Endodermal cell (in vitro differentiated cells): Measurements from ENCODE around the gene RND3. TPM values are rescaled to one million over a fixed set of nuclear protein-coding genes. Genes with fewer than 3 reads are reported as not detected.

ENCODE experiments used
- DNase-seq: peaks from one replicate; pipeline ENCODE4 v3.0.0-alpha.2; 2017
- H3K27ac ChIP-seq: 2 replicates; pipeline ENCODE4 v1.5.1; 2013; ENCODE audit warnings: mild to moderate bottlenecking, low read depth, low read length, moderate library complexity
- H3K27me3 ChIP-seq: 2 replicates; pipeline ENCODE4 v1.6.1; 2013; ENCODE audit warnings: mild to moderate bottlenecking, low read length, moderate library complexity; ENCODE audit not compliant: insufficient read depth, control insufficient read depth, poor library complexity, severe bottlenecking
- H3K36me3 ChIP-seq: 2 replicates; pipeline ENCODE4 v1.7.0; 2013; ENCODE audit warnings: mild to moderate bottlenecking, low read length, moderate library complexity; ENCODE audit not compliant: control insufficient read depth, insufficient read depth
- H3K4me1 ChIP-seq: one replicate; pipeline ENCODE4 v1.7.0; 2013; ENCODE audit warnings: low read length; ENCODE audit not compliant: control insufficient read depth, insufficient read depth
- H3K4me3 ChIP-seq: 2 replicates; pipeline ENCODE4 v1.5.1; 2013; ENCODE audit warnings: mild to moderate bottlenecking, low read length, moderate library complexity
- H3K9ac ChIP-seq: 2 replicates; pipeline ENCODE4 v1.6.1; 2013; ENCODE audit warnings: mild to moderate bottlenecking, low read length, moderate library complexity; ENCODE audit not compliant: poor library complexity, severe bottlenecking; ENCODE audit errors: extremely low read depth
- H3K9me3 ChIP-seq: 2 replicates; pipeline ENCODE4 v1.6.1; 2013; ENCODE audit warnings: mild to moderate bottlenecking, low read length, moderate library complexity; ENCODE audit not compliant: control insufficient read depth
- H3K27ac Mint-ChIP-seq: 2 replicates; pipeline ENCODE4 v1.8.0; 2020; ENCODE audit warnings: mixed read lengths
- H3K27me3 Mint-ChIP-seq: 2 replicates; pipeline ENCODE4 v1.8.0; 2021; ENCODE audit warnings: mild to moderate bottlenecking, mixed read lengths; ENCODE audit not compliant: insufficient read depth
- H3K36me3 Mint-ChIP-seq: 2 replicates; pipeline ENCODE4 v1.8.0; 2020; ENCODE audit warnings: low read depth, mixed read lengths
- H3K4me1 Mint-ChIP-seq: 2 replicates; pipeline ENCODE4 v1.8.0; 2020; ENCODE audit warnings: mixed read lengths
- H3K4me3 Mint-ChIP-seq: 2 replicates; pipeline ENCODE4 v1.8.0; 2020; ENCODE audit warnings: mild to moderate bottlenecking, moderate library complexity, mixed read lengths
- H3K9me3 Mint-ChIP-seq: 2 replicates; pipeline ENCODE4 v1.8.0; 2020; ENCODE audit warnings: mild to moderate bottlenecking, mixed read lengths
- WGBS, 2 experiments: methylation state at CpG; one replicate each; pipeline versions ENCODE4 v1.1.5 to v1.1.7; 2013; ENCODE audit warnings: missing lambda C conversion rate in 2 of 2, mixed read lengths in 1 of 2; ENCODE audit not compliant: insufficient coverage in 1 of 2, insufficient read length in 1 of 2; 5-methylcytosine and 5-hydroxymethylcytosine counted together
- total RNA-seq, 2 donors: library from RNA; stranded (reverse); fragmentation: NEBNext Ultra II Directional in 1 of 2; extraction: Animal tissue kit (Norgen Biotek cat#: 25700) in 1 of 2; gene quantifications; 2 replicates in 1 of 2; 3 replicates in 1 of 2; pipeline ENCODE4 v1.2.1, GENCODE V29; 2021
- TF ChIP-seq, protein P1 (sequence below): fragments of 200-600 bp; sonication (generic); conservative IDR thresholded peaks from 2 replicates; pipeline ENCODE4 v1.5.0; 2021; ENCODE audit warnings: antibody characterized with exemption, mild to moderate bottlenecking

RND3 gene
- total RNA-seq, 2 donors from 2014 or later: 1.3 to 7.8 TPM

DNA sequence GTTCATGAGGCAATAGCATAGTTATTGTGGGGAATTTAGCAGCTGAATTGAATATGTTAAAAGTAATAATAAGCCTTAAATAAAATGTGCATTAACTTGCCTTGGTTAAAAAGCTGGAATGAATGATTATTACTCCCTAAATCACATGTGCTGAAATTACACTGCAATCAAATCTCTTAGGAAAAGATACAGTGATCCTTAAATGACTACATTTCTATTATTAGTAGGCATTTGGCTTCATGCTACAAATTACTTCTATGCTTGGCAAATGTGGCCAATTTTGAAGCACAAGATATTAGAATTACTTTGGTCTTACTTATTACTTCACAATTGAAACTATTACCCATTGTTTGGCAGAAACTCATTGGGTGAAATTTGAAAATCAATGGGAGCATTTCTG, 5.4 kb downstream of the RND3 start:
- Histone ChIP-seq H3K27me3 (peaks cover 36% of the 10 kb centered on the region), H3K27ac (no peak overlapping the region), H3K36me3 (no peaks in the 10 kb centered on the region), H3K9me3 (no peaks in the 10 kb centered on the region), H3K4me1 (no peaks in the 10 kb centered on the region), H3K4me3 (no peak overlapping the region), H3K9ac (no peak overlapping the region)
- Mint-ChIP-seq H3K27ac (no peak overlapping the region), H3K4me1 (peaks cover 21% of the 10 kb centered on the region), H3K4me3 (no peak overlapping the region), H3K27me3 (peaks cover 37% of the 10 kb centered on the region), H3K36me3 (no peaks in the 10 kb centered on the region), H3K9me3 (no peaks in the 10 kb centered on the region)
- no peak for DNase-seq
- TF ChIP-seq, protein P1, sequence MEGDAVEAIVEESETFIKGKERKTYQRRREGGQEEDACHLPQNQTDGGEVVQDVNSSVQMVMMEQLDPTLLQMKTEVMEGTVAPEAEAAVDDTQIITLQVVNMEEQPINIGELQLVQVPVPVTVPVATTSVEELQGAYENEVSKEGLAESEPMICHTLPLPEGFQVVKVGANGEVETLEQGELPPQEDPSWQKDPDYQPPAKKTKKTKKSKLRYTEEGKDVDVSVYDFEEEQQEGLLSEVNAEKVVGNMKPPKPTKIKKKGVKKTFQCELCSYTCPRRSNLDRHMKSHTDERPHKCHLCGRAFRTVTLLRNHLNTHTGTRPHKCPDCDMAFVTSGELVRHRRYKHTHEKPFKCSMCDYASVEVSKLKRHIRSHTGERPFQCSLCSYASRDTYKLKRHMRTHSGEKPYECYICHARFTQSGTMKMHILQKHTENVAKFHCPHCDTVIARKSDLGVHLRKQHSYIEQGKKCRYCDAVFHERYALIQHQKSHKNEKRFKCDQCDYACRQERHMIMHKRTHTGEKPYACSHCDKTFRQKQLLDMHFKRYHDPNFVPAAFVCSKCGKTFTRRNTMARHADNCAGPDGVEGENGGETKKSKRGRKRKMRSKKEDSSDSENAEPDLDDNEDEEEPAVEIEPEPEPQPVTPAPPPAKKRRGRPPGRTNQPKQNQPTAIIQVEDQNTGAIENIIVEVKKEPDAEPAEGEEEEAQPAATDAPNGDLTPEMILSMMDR: no peak

DNA sequence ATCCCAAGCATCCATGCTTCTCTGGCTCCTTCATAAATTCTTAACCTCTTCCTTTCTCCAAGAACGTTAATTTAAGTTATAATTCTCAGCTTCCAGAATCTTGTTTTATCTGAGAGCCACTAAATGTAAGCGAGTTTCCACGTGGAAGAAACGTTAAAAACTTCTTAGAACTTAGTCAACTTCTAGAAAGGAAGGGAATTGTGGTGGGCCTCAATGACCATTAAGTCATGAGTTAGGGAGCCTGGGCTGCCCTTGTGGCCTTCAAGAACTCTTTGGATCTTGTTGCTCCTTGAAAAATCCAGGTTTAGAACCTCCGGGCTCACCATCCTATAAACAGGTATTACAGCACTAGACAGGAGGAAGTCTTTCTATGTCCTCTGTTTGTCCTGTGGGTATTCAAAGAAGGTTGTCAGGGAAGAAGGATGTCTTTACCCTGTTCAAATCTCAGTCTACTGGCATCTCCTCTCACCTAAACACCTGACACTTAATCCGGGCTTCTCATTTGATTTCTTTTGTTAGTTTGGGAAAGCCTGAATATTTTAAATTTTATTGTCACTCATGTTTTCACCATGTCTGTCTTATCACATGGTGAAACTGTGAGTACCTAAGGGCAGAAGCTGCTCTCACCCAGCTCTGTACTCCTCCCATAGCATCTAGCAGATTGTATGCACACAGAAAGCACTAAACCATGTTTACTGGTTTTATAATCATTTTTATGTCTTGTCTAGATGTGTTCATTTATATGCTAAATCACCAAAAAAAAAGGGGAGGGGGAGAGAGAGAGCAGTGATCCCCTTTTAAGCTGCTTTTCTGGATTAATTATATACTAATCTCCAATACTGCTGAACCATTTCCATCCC, 6.3 kb downstream of the RND3 start:
- TF ChIP-seq, protein P1: no peak
- no peak overlapping the region for H3K27ac Mint-ChIP-seq
- Histone ChIP-seq H3K4me1 (no peaks in the 10 kb centered on the region), H3K27ac (no peak overlapping the region), H3K4me3 (no peak overlapping the region), H3K27me3 (peaks cover 29% of the 10 kb centered on the region), H3K9ac (no peak overlapping the region), H3K9me3 (no peaks in the 10 kb centered on the region), H3K36me3 (no peaks in the 10 kb centered on the region)
- no peaks in the 10 kb centered on the region for H3K9me3 Mint-ChIP-seq
- no peak overlapping the region for H3K4me3 Mint-ChIP-seq
- no peak for DNase-seq
- WGBS, 2 experiments: 92% methylated on average over 6 of the region's 6 CpGs; no CpG with 5 or more reads in 1 of the 2 experiments
- peaks cover 28% of the 10 kb centered on the region for H3K27me3 Mint-ChIP-seq
- peaks cover 15% of the 10 kb centered on the region for H3K4me1 Mint-ChIP-seq
- no peaks in the 10 kb centered on the region for H3K36me3 Mint-ChIP-seq

DNA sequence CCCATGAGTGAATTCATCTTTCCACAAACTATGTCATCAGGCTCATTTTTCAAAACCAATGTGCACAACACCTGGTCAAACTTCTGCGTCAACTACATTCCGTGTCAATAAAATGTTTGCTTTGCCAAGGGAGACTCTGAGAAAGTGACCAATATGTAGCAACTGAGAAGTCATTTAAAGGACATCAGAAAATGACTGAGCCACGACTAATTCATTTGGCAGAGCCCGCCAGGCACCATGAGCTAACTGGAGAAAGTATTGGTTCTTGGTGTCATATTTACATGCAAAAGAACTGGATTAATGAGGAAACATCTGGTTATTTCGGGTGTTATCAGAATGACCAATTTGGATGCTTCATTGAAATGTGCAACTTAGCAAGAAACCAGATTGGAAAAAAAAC, 7.2 kb downstream of the RND3 start:
- H3K27ac ChIP-seq: no peak overlapping the region
- DNase-seq: no peak
- WGBS, 2 experiments: 84 to 94% methylated on average over 3 to 5 of the region's 5 CpGs
- TF ChIP-seq, protein P1: no peak
- H3K36me3 Mint-ChIP-seq: no peaks in the 10 kb centered on the region
- no peak overlapping the region for H3K4me3 ChIP-seq
- H3K36me3 ChIP-seq: no peaks in the 10 kb centered on the region
- H3K9ac ChIP-seq: no peak overlapping the region
- peaks cover 20% of the 10 kb centered on the region for H3K27me3 ChIP-seq
- H3K4me1 Mint-ChIP-seq: peaks cover 15% of the 10 kb centered on the region
- H3K4me3 Mint-ChIP-seq: no peak overlapping the region
- no peaks in the 10 kb centered on the region for H3K9me3 Mint-ChIP-seq
- H3K27me3 Mint-ChIP-seq: peaks cover 18% of the 10 kb centered on the region
- H3K27ac Mint-ChIP-seq: no peak overlapping the region
- no peaks in the 10 kb centered on the region for H3K4me1 ChIP-seq
- H3K9me3 ChIP-seq: no peaks in the 10 kb centered on the region
